GM18520 (cell line): Measurements from ENCODE around the gene SLC26A8.

Experiments
- ATAC-seq: cut with Tn5 transposase; IDR thresholded peaks from one replicate; pipeline ENCODE4 v1.9.1; 2021; ENCODE audit not compliant: unreplicated experiment

SLC26A8 gene

DNA sequence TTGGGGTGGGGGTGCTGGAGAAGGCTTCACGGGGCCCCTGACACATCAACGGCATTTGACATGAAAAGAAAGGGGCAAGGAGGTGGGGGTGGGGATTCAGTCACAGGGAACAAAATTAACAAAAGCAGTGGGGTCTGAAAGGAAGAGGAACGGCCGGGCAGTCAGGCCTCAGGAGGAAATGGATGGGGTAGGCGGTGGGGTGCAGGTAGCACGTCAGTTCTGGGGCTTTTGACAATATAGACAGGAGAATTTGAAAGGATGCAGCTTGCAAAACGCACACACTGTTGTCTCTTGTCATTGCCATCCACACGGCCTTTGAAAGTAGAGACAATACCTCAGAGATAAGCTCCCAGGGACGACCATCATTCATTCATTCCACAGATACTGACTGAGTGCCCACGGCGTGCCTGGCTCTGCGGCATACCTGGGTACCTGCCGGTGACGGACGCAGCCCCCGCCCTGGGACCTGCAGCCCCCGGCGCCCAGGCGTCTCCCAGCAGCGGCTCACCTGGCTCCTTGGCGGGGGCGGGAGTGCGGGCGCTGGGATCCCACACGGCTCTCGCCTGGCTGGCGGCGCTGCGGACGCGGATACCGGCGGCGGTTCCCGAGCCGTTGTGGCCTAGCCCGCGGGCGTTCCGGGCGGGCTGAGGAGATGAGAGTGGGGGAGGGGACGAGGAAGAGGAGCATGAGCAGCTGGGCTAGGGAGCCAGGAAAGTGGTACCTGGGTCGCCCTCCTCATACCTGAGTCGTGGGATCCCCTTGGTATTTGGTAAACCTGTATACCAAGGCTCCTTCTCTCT, at the start of gene SLC26A8:
TSS of gene SLC26A8 (minus strand) at position 646 of the 800 bp plus-strand sequence. CDS start 4,934 bp downstream, outside the sequence.
- no peak for ATAC-seq

GRCh38 chr6:36073587-36073986, 49.1 kb upstream of the SLC26A8 start:
- ATAC-seq: no peak

DNA sequence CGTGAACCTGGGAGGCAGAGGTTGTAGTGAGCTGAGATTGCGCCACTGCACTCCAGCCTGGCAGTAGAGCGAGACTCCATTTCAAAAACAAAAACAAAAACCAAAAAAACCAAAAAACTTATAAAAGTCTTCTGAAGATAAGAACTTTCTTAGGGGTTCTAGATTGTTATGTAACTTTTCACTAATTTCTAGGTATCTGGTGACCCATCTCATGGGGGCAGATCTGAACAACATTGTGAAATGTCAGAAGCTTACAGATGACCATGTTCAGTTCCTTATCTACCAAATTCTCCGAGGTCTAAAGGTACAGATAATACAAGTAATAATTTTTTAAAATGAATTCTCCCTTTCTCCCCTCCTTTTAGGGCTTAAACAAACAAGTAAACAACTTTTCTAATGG, 48.2 kb upstream of the SLC26A8 start:
- no peak for ATAC-seq

- ATAC-seq: no peak
Observed at GRCh38 chr6:36071714-36072113, 47.3 kb upstream of the SLC26A8 start.

DNA sequence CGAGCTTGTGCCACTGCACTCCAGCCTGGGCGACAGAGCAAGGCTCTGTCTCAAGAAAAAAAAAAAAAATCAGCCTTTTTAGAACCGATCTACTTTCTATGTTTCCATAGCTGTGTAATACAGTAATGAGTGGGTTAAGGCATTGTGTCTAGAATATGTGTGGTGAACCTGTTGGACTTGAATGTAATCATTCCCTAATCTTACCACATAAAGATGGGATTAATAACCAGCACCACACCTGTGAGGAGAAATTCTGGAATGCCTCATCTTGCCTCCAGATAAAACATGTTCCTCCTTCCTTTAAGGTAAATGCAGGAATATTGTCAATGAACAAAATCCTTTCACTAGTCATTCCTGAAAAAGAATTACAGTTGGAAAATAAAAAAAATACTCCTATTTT, 46.8 kb upstream of the SLC26A8 start:
- no peak for ATAC-seq

- ATAC-seq: no peak
Observed at GRCh38 chr6:36070252-36070651, 45.8 kb upstream of the SLC26A8 start.

- ATAC-seq: no peak
Observed at GRCh38 chr6:36069573-36069972, 45.1 kb upstream of the SLC26A8 start.

GRCh38 chr6:36068586-36068985, 44.1 kb upstream of the SLC26A8 start:
- no peak for ATAC-seq

- ATAC-seq: no peak
Observed at GRCh38 chr6:36068012-36068392, 43.6 kb upstream of the SLC26A8 start.

- ATAC-seq: no peak
Observed at GRCh38 chr6:36067374-36068011, 43.1 kb upstream of the SLC26A8 start.

- no peak for ATAC-seq
Observed at GRCh38 chr6:36066817-36067216, 42.4 kb upstream of the SLC26A8 start.

DNA sequence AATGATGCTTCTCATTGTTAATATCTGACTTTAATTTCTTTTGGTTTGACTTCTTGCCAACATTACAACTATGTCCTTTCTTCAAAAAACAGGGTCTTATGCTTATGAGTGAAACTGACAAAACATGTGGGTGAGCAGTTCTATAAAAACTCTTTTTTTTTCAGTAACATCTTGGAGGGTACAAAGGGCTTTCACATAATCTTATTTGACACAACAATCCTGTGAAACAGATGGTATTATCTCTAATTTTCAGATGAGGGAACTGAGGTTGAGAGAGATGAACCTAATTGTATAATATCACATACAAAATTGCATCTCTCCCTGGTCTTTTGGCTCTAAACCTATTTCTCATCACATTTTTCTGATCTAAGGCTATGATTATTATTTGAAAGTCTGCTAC, 41.5 kb upstream of the SLC26A8 start:
- ATAC-seq: no peak

GRCh38 chr6:36064770-36065396, 40.4 kb upstream of the SLC26A8 start:
- no peak for ATAC-seq

DNA sequence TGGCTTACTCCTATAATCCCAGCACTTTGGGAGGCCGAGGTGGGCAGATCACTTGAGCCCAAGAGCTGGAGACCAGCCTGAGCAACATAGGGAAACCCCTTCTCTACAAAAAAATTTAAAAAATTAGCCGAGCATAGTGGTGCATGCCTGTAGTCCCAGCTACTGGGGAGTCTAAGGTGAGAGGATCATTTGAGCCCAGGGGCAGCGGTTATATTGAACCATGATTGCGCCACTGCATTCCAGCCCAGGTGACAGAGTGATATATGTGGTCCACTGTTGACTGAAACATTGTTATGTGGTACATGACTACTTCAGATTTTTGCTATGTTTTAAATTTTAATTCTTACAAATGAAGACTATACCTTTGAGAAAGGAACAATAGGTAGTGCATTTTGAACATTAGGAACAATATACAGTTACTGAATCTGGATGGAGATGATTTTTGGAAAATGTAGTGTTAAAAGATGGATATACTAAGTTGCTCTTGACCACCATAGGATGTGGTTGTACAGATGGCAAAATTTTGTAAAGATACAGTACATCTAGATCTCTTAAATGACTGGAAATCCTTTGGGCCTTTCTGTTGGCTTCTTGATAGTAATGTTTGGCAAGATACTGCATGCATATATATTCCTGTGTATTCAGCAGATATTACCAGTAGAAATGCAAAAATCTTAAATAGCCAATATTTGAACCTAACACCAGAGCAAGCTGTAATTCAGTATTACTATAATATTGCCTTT, 39.0 kb upstream of the SLC26A8 start:
- ATAC-seq: no peak

- no peak for ATAC-seq
Observed at GRCh38 chr6:36062247-36062646, 37.8 kb upstream of the SLC26A8 start.

GRCh38 chr6:36061236-36061635, 36.8 kb upstream of the SLC26A8 start:
- no peak for ATAC-seq

DNA sequence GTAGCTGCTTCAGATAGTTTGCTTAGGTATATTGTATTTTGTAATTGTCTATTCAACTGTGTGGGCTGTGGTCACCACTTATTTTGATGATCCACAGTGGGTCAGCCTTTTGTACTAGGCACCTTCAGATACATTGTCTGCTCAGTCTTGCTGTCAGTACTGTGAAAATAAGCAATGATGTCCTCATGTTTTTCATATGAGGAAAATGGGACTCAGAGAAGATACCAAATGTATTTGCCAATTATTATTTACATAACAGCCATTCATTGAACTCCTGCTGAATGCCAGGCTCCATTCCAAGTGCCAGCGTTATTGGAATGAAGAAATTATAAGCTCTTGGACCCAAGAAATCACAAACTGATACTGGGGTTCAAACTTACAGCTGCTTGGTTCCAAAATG, 31.7 kb upstream of the SLC26A8 start:
- ATAC-seq: no peak

- ATAC-seq: no peak
Observed at GRCh38 chr6:36054956-36055355, 30.5 kb upstream of the SLC26A8 start.

GRCh38 chr6:36054415-36054814, 30.0 kb upstream of the SLC26A8 start:
- no peak for ATAC-seq

- no peak for ATAC-seq
Observed at GRCh38 chr6:36053878-36054277, 29.4 kb upstream of the SLC26A8 start.

DNA sequence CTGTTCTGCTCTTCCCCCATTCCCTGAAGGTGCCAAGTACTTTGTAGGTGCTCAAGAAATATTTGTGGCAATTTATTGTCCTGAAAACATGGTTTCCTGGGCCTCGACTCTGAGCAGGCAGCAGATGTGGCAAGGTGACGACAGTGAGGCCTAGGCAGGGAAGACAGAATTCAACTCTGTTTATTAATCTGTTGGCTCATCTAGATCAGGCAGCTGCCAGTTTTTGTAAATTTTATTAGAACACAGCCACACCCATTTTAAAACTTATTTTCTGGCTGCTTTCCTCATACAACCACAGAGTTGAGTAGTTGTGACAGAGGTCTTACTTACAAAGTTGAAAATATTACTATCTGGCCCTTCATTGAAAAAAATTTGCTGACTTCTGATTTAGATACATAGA, 27.7 kb upstream of the SLC26A8 start:
- ATAC-seq: no peak
